ENCODE data around the gene TCAP. TPM values are rescaled to one million over a fixed set of nuclear protein-coding genes. Genes with fewer than 3 reads are reported as not detected.

TCAP gene
- total RNA-seq, 1 experiment from 2014 or later, result 2.1 TPM

GRCh38 chr17:39677072-39677471 is 11.9 kb downstream of the TCAP start:
- H3K4me1 Mint-ChIP-seq, result peaks cover 28 to 31% of the 10 kb centered on the region in 2 experiments
- no peak overlapping the region for H2BK120ac ChIP-seq (ENCODE audit: low read depth, low read length, poor library complexity, severe bottlenecking)
- no peak overlapping the region for H2BK12ac ChIP-seq (ENCODE audit: insufficient read length, low read depth, low read length)
- H3K56ac ChIP-seq (ENCODE audit: insufficient read length, low read depth, low read length), result no peak overlapping the region
- H3K79me2 ChIP-seq (ENCODE audit: insufficient read depth, low read length), result no peaks in the 10 kb centered on the region
- H2AK5ac ChIP-seq (ENCODE audit: insufficient read length, low read length), result no peak overlapping the region
- no peak overlapping the region for H3K14ac ChIP-seq (ENCODE audit: insufficient read depth, low read length)
- H3K4me2 ChIP-seq (ENCODE audit: insufficient read depth, insufficient read length, low read length), result no peak overlapping the region
- no peak overlapping the region for H2BK5ac ChIP-seq (ENCODE audit: insufficient read length, low read length)
- DNase-seq, result no peak
- no peaks in the 10 kb centered on the region for H3K4me1 ChIP-seq (ENCODE audit: insufficient read depth, low read length)
- no peak overlapping the region for H2AFZ ChIP-seq (ENCODE audit: low read length)
- no peak overlapping the region for H3K9ac ChIP-seq (ENCODE audit: extremely low read depth, insufficient read length, low read length)
- peaks cover 3 to 13% (median 8%) of the 10 kb centered on the region in 3 experiments; a peak in 6 of 7 replicates for H3K36me3 Mint-ChIP-seq (ENCODE audit: insufficient read depth in 1 of 3, low read depth in 3 of 3)
- no CpG with 5 or more reads among the region's 8 CpGs for WGBS (ENCODE audit: extremely low coverage, insufficient read length, low lambda C conversion rate)
- H3K4me3 Mint-ChIP-seq, result no peak overlapping the region
- peak overlapping the region in 1 of 3 experiments; percentile 48; a peak in 1 of 7 replicates for H3K27ac Mint-ChIP-seq
- no peaks in the 10 kb centered on the region for H3K23me2 ChIP-seq (ENCODE audit: insufficient read length, low read depth, low read length, poor library complexity, severe bottlenecking)
- H3K23ac ChIP-seq (ENCODE audit: insufficient read length, low read depth, low read length), result no peak overlapping the region
- H3K27ac ChIP-seq (ENCODE audit: insufficient read length, low read depth, low read length), result no peak overlapping the region
- H3K79me1 ChIP-seq (ENCODE audit: insufficient read depth, low read depth, low read length, poor library complexity, severe bottlenecking), result no peaks in the 10 kb centered on the region
- no peak overlapping the region for H4K5ac ChIP-seq (ENCODE audit: insufficient read length, low read depth, low read length)
- H3K9me3 Mint-ChIP-seq, result no peaks in the 10 kb centered on the region
- peaks cover 6% of the 10 kb centered on the region for H3K27me3 Mint-ChIP-seq (ENCODE audit: low read depth)
- H4K20me1 ChIP-seq (ENCODE audit: control insufficient read depth, insufficient read depth, insufficient read length), result no peaks in the 10 kb centered on the region
- H3K27me3 ChIP-seq (ENCODE audit: insufficient read depth, low read length), result no peaks in the 10 kb centered on the region
- no peak overlapping the region for H2BK15ac ChIP-seq (ENCODE audit: low read depth, low read length)
- H3K18ac ChIP-seq (ENCODE audit: insufficient read length, low read depth, low read length), result no peak overlapping the region
- H3K4ac ChIP-seq (ENCODE audit: low read depth, low read length), result no peak overlapping the region
- H3T11ph ChIP-seq (ENCODE audit: low read length), result no peak overlapping the region
- TF ChIP-seq CTCF (conservative IDR thresholded peaks at IDR 0.05), result no peak
- H4K8ac ChIP-seq (replicated peaks; ENCODE audit: insufficient read length, low read depth, low read length), result no peak overlapping the region
- H4K91ac ChIP-seq (ENCODE audit: insufficient read length, low read depth, low read length), result no peak overlapping the region
- no peaks in the 10 kb centered on the region for H3K9me3 ChIP-seq (ENCODE audit: control insufficient read depth, low read depth, low read length)
- no peak overlapping the region for H2BK20ac ChIP-seq (ENCODE audit: low read depth, low read length, poor library complexity, severe bottlenecking)
